Measurements from ENCODE around the gene TRAP1.
"Not testable (repeated sequence)": the region's sequence is repeated elsewhere in the genome, so short reads cannot be mapped to it uniquely, and the experiment has no call there.

The TRAP1 gene

DNA sequence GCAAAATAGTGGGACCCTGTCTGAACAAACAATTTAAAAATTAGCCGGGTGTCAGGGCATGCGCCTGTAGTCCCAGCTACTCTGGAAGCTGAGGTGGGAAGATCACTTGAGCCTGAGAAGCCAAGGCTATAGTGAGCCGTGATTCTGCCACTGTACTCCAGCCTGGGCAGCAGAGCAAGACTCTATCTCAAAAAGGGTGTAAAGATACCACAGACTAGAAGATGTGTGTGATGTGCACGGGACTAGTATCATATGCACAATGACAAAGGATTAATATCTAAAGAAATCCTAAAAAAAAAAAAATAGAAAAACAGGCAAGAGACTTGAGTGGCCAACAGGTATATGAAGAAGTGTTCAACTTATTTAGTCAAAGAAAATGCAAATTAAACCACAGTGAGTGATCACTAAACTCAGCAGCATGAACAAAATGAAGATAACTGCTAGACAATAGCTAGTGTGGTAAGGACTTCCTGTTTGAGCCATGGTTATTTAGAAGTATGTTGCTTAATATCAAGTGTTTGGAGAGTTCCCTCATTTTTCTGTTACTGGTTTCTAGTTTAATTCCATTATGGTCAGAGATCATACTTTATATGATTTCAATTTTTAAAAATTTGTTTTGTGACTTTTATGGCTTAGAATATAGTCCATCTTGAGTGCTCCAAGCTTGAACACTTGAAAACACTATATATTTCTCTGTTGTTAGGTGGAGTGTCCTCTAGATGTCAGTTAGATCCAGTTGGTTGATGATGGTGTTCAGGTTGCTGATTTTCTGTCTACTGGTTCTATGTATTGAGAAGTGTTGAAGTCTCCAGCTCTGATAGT lies 91.2 kb downstream of the TRAP1 start:
- no peaks in the 10 kb centered on the region for H3K27me3 Mint-ChIP-seq
- ATAC-seq (replicated peaks) (peak; percentile 89 to 92), DNase-seq (no peak)
- peak overlapping the region; percentile 37 for H3K27ac Mint-ChIP-seq
- peaks cover 22 to 35% of the 10 kb centered on the region in 2 donors for H3K4me1 Mint-ChIP-seq
- H3K36me3 Mint-ChIP-seq, result no peaks in the 10 kb centered on the region
- no peaks in the 10 kb centered on the region for H3K9me3 Mint-ChIP-seq
- H3K4me3 Mint-ChIP-seq, result no peak overlapping the region

GRCh38 chr16:3625331-3625730 lies 92.0 kb downstream of the TRAP1 start:
- Mint-ChIP-seq H3K27me3 (no peaks in the 10 kb centered on the region), H3K4me1 (peaks cover 23 to 35% of the 10 kb centered on the region in 2 donors), H3K9me3 (no peaks in the 10 kb centered on the region), H3K27ac (no peak overlapping the region), H3K36me3 (no peaks in the 10 kb centered on the region), H3K4me3 (no peak overlapping the region)
- ATAC-seq (replicated peaks) (no peak), DNase-seq (no peak)

GRCh38 chr16:3623642-3624041 lies 93.7 kb downstream of the TRAP1 start:
- Mint-ChIP-seq H3K4me3 (no peak overlapping the region), H3K36me3 (peaks cover 0 to 3% of the 10 kb centered on the region in 2 donors), H3K9me3 (no peaks in the 10 kb centered on the region), H3K27ac (no peak overlapping the region), H3K27me3 (no peaks in the 10 kb centered on the region), H3K4me1 (peaks cover 25 to 38% of the 10 kb centered on the region in 2 donors)
- no peak for ATAC-seq (replicated peaks)
- DNase-seq, result no peak

DNA sequence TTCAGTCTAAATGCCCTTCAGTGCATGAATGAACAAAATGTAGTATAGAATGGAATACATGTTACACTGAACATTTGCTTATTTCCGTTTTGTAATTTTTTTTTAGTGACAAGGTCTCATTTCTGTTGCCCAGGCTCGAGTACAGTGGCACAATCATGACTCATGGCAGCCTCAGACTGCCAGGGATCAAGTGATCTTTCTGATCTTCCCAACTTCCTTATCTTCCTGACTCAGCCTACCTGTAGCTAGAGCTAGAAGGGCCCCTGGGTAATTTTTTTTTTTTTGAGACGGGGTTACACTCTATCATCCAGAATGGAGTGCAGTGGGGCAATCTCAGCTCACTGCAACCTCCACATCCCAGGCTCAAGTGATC lies 98.6 kb downstream of the TRAP1 start:
- Mint-ChIP-seq H3K27me3 (no peaks in the 10 kb centered on the region), H3K27ac (peak overlapping the region; percentile 65), H3K36me3 (peaks cover 8 to 14% of the 10 kb centered on the region in 2 donors), H3K4me1 (peaks cover 17 to 30% of the 10 kb centered on the region in 2 donors), H3K9me3 (no peaks in the 10 kb centered on the region), H3K4me3 (no peak overlapping the region)
- no peak for DNase-seq
- no peak for ATAC-seq (replicated peaks)

DNA sequence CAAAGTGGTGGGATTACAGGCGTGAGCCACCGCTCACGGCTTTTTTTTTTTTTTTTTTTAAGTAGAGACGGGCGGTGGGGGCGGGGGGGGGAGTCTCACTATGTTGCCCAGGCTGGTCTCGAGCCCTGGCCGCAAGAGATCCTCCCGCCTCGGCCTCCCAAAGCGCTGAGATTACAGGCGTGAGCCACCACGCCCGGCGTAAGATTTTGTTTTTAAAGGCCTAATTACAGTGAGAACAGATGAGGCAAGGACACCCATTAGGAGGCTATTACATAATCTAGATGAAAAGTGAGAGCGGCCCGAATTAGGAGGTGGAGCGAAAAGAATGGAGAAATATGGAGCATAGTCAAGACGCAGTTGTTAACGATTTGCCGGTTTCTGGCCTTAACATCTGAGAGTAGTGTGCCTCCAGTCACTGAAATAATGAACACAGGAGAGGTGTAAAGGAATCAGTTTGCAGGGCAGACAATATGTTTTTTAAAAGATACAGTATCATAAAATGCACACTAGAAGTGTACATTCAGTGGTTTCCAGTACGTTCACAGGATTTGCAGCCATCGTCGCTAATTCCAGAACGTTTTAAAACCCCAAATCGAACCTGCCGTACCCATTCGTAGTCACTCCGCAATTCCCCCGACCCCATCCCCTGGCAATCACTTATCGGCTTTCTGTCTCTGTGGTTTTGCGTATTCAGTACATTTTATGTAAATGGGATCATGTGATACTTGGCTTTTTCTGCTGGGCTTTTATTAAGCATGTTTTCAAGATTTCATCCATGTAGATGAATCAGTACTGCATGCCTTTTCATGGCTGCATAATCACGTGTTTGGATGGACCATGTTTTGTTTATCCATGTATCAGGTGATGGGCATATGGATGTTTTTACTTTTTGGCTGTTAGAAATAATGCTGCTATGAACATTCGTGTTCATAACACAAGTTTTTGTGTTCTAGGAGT lies 104.5 kb downstream of the TRAP1 start:
- no peaks in the 10 kb centered on the region for H3K9me3 Mint-ChIP-seq
- H3K27me3 Mint-ChIP-seq, result no peaks in the 10 kb centered on the region
- ATAC-seq (replicated peaks) (no peak), DNase-seq (no peak)
- H3K4me3 Mint-ChIP-seq, result peak overlapping the region; percentile 100
- H3K36me3 Mint-ChIP-seq, result peaks cover 19 to 23% of the 10 kb centered on the region in 2 donors
- H3K27ac Mint-ChIP-seq, result peak overlapping the region; percentile 59
- peaks cover 26 to 54% of the 10 kb centered on the region in 2 donors for H3K4me1 Mint-ChIP-seq

DNA sequence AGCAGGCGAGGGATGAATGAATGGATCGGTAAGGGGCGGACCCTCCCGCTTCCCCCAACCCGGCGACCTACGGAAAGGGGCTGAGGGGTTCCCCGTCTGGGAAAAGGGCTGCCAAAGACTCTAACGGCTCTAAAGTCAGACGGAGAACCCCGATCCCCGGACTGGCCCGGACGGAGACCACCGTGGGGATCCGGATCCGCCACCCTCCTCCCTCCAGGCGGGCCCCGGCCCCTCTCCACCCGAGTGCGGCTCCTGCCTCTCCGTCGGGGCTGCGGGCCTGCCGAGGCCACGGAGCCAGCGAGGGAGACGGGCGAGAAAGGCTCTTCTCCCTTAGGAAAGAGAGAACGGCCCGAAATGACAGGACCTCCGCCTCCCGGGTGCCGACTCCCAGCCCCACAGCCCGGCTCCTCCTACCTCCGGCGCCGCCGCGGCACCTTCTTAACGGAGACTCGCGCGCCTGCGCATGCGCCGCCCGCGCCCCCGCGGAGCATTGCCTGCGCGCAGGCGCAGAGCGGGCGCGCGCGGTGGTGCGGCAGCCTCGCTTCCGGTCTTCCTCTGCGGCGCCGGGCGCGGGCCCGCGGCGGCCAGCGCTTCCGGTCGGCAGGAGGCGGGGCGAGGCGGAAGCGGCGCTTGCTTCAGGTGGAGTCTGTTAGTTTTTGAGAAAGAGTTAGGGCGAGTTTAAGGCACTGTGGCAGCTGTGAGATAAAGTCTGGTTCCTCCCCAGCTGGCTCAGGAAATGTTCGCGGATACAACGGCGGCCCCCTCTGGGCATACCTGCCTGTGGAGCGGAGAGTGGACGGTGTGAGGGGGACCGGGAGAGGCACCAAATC lies 106.0 kb downstream of the TRAP1 start, which contains the start of gene SLX4:
SLX4 (minus strand) TSS at position 461 of the 830 bp plus-strand sequence. CDS start 2,642 bp downstream, outside the sequence.
- Mint-ChIP-seq H3K4me3 (peak within 1 kb of the TSS; percentile 100), H3K36me3 (peaks cover 16 to 33% of the 10 kb centered on the region in 2 donors), H3K9me3 (no peaks in the 10 kb centered on the region), H3K4me1 (peaks cover 34 to 67% of the 10 kb centered on the region in 2 donors), H3K27ac (peak within 1 kb of the TSS; percentile 99), H3K27me3 (no peaks in the 10 kb centered on the region)
- DNase-seq (peak; percentile 90), ATAC-seq (replicated peaks) (peak; percentile 93)

GRCh38 chr16:3610698-3611145 lies 106.6 kb downstream of the TRAP1 start:
- H3K4me1 Mint-ChIP-seq, result peaks cover 34 to 70% of the 10 kb centered on the region in 2 donors

DNA sequence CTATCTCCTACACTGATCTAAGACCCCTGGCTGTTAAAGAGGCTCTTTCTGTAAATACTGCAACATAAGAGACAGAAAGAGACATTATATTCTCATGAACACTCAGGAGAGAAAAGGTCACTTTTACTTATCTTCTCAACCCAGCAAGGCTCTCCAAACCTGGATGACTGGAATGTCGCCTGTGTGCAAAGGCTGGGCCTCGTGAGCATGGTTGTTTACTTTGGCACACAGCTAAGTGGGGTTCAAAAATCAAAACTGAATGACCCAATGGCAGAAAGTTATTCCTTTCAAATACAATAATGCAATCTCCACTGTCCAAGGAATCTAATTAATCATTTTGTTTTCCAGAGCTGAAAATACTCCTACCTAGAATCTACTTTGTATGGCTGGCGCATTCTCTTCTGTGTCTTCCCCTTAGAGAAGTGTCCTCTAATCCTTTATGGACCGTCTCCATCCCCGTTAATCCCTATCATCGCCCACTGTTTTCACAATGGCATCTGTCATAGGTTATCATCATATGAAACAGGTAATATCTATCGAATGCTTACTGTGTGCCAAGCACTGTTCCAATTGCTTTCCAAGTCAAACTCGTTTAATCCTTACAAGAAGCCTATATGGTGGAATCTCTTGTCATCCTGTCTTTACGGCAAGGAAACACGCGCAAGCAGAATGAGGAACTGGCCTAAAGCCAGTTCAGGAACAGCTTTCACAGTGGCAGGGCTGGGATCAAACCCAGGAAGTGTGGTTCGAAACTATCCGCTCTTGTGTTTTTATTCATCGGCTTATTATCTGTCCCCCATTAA lies 107.2 kb downstream of the TRAP1 start:
- no peaks in the 10 kb centered on the region for H3K27me3 Mint-ChIP-seq
- ATAC-seq (replicated peaks) (no peak), DNase-seq (no peak)
- H3K9me3 Mint-ChIP-seq, result no peaks in the 10 kb centered on the region
- peaks cover 17 to 32% of the 10 kb centered on the region in 2 donors for H3K36me3 Mint-ChIP-seq
- H3K4me1 Mint-ChIP-seq, result peaks cover 31 to 63% of the 10 kb centered on the region in 2 donors
- peak overlapping the region; percentile 1 for H3K27ac Mint-ChIP-seq
- H3K4me3 Mint-ChIP-seq, result peak overlapping the region; percentile 100

More at GRCh38 chr16:3610698-3611145, 106.6 kb downstream of the TRAP1 start:
- DNase-seq, result no peak
- Mint-ChIP-seq H3K9me3 (no peaks in the 10 kb centered on the region), H3K36me3 (peaks cover 21 to 37% of the 10 kb centered on the region in 2 donors), H3K27me3 (no peaks in the 10 kb centered on the region), H3K27ac (peak overlapping the region; percentile 71), H3K4me3 (peak overlapping the region; percentile 100)
- no peak for ATAC-seq (replicated peaks)

GRCh38 chr16:3608976-3609375 lies 108.3 kb downstream of the TRAP1 start:
- not testable (repeated sequence) for H3K27ac Mint-ChIP-seq; H3K9me3 Mint-ChIP-seq; ATAC-seq (replicated peaks); H3K27me3 Mint-ChIP-seq; H3K4me3 Mint-ChIP-seq; DNase-seq
- H3K4me1 Mint-ChIP-seq, result peaks cover 27 to 56% of the 10 kb centered on the region in 2 donors
- H3K36me3 Mint-ChIP-seq, result peaks cover 18 to 34% of the 10 kb centered on the region in 2 donors

- Mint-ChIP-seq H3K4me1 (peaks cover 23 to 50% of the 10 kb centered on the region in 2 donors), H3K27ac (no peak overlapping the region), H3K9me3 (no peaks in the 10 kb centered on the region), H3K4me3 (no peak overlapping the region), H3K27me3 (no peaks in the 10 kb centered on the region), H3K36me3 (peaks cover 24 to 37% of the 10 kb centered on the region in 2 donors)
- DNase-seq, result no peak
- no peak for ATAC-seq (replicated peaks)
These were observed 109.3 kb downstream of the TRAP1 start for GRCh38 chr16:3608069-3608468.
